IPS-20b (cell line): ENCODE results near the gene LPP.

Experiments used
- H3K27ac ChIP-seq: one replicate; pipeline ENCODE4 v1.5.1; 2013; ENCODE audit warnings: low read length
- H3K27me3 ChIP-seq: 2 replicates; pipeline ENCODE4 v1.6.1; 2013; ENCODE audit warnings: mild to moderate bottlenecking, low read length, inconsistent platforms; ENCODE audit not compliant: insufficient read depth
- H3K36me3 ChIP-seq: 2 replicates; pipeline ENCODE4 v1.6.1; 2013; ENCODE audit warnings: low read depth, mild to moderate bottlenecking, inconsistent platforms, low read length, moderate library complexity; ENCODE audit not compliant: insufficient read depth
- H3K4me1 ChIP-seq: 2 replicates; pipeline ENCODE4 v1.6.1; 2013; ENCODE audit warnings: mild to moderate bottlenecking, control low read depth, inconsistent platforms, low read length, moderate library complexity; ENCODE audit not compliant: insufficient read depth
- H3K4me3 ChIP-seq: 2 replicates; pipeline ENCODE4 v1.5.1; 2013; ENCODE audit warnings: mild to moderate bottlenecking, low read length, inconsistent platforms
- H3K9ac ChIP-seq: 2 replicates; pipeline ENCODE4 v1.6.1; 2013; ENCODE audit warnings: low read depth, mild to moderate bottlenecking, inconsistent platforms, low read length, moderate library complexity
- H3K9me3 ChIP-seq: 2 replicates; pipeline ENCODE4 v1.6.1; 2013; ENCODE audit warnings: mild to moderate bottlenecking, low read depth, low read length, inconsistent platforms; ENCODE audit not compliant: insufficient read depth

The LPP gene

GRCh38 chr3:188367678-188368077 lies 213.7 kb downstream of the LPP start:
- Histone ChIP-seq H3K9me3 (no peaks in the 10 kb centered on the region), H3K27me3 (no peaks in the 10 kb centered on the region), H3K36me3 (no peaks in the 10 kb centered on the region), H3K4me3 (no peak overlapping the region), H3K4me1 (peaks cover 8% of the 10 kb centered on the region; the same call in 1 of the 2 replicates), H3K9ac (no peak overlapping the region), H3K27ac (no peak overlapping the region)

GRCh38 chr3:188369526-188369925 lies 215.6 kb downstream of the LPP start:
- peaks cover 4% of the 10 kb centered on the region; the same call in 1 of the 2 replicates for H3K4me1 ChIP-seq
- H3K27me3 ChIP-seq = no peaks in the 10 kb centered on the region

GRCh38 chr3:188370081-188370830 lies 216.3 kb downstream of the LPP start:
- H3K4me1 ChIP-seq = no peaks in the 10 kb centered on the region
- H3K36me3 ChIP-seq = no peaks in the 10 kb centered on the region
- no peaks in the 10 kb centered on the region for H3K27me3 ChIP-seq
- no peaks in the 10 kb centered on the region for H3K9me3 ChIP-seq
- H3K9ac ChIP-seq = no peak overlapping the region
- H3K27ac ChIP-seq = no peak overlapping the region
- H3K4me3 ChIP-seq = no peak overlapping the region

More at GRCh38 chr3:188369526-188369925, 215.6 kb downstream of the LPP start:
- H3K9ac ChIP-seq = no peak overlapping the region
- no peak overlapping the region for H3K27ac ChIP-seq
- no peaks in the 10 kb centered on the region for H3K9me3 ChIP-seq
- no peaks in the 10 kb centered on the region for H3K36me3 ChIP-seq
- no peak overlapping the region for H3K4me3 ChIP-seq

- no peak overlapping the region for H3K4me3 ChIP-seq
- no peaks in the 10 kb centered on the region for H3K36me3 ChIP-seq
- H3K9me3 ChIP-seq = no peaks in the 10 kb centered on the region; the same call in 1 of the 2 replicates
- no peaks in the 10 kb centered on the region for H3K27me3 ChIP-seq
- H3K9ac ChIP-seq = no peak overlapping the region
- H3K27ac ChIP-seq = no peak overlapping the region
- H3K4me1 ChIP-seq = no peaks in the 10 kb centered on the region
These were observed 224.8 kb downstream of the LPP start for GRCh38 chr3:188378786-188379185.

GRCh38 chr3:188380252-188380651 lies 226.3 kb downstream of the LPP start:
- Histone ChIP-seq H3K36me3 (no peaks in the 10 kb centered on the region), H3K27ac (no peak overlapping the region)

GRCh38 chr3:188380722-188381121 lies 226.8 kb downstream of the LPP start:
- no peak overlapping the region for H3K27ac ChIP-seq
- H3K9me3 ChIP-seq = no peaks in the 10 kb centered on the region; the same call in 1 of the 2 replicates
- H3K9ac ChIP-seq = no peak overlapping the region
- H3K4me3 ChIP-seq = no peak overlapping the region
- no peaks in the 10 kb centered on the region for H3K36me3 ChIP-seq
- no peaks in the 10 kb centered on the region for H3K4me1 ChIP-seq
- H3K27me3 ChIP-seq = no peaks in the 10 kb centered on the region

More at GRCh38 chr3:188380252-188380651, 226.3 kb downstream of the LPP start:
- no peak overlapping the region for H3K9ac ChIP-seq
- no peak overlapping the region for H3K4me3 ChIP-seq
- no peaks in the 10 kb centered on the region for H3K27me3 ChIP-seq
- H3K9me3 ChIP-seq = no peaks in the 10 kb centered on the region; the same call in 1 of the 2 replicates
- no peaks in the 10 kb centered on the region for H3K4me1 ChIP-seq

- no peaks in the 10 kb centered on the region for H3K36me3 ChIP-seq
- H3K9me3 ChIP-seq = no peaks in the 10 kb centered on the region
- no peak overlapping the region for H3K9ac ChIP-seq
- no peaks in the 10 kb centered on the region for H3K4me1 ChIP-seq
- H3K4me3 ChIP-seq = no peak overlapping the region
- no peak overlapping the region for H3K27ac ChIP-seq
- no peaks in the 10 kb centered on the region for H3K27me3 ChIP-seq
These were observed 229.8 kb downstream of the LPP start for GRCh38 chr3:188383748-188384147.

GRCh38 chr3:188385295-188385694 lies 231.3 kb downstream of the LPP start:
- no peak overlapping the region for H3K27ac ChIP-seq
- no peak overlapping the region for H3K4me3 ChIP-seq
- no peaks in the 10 kb centered on the region for H3K36me3 ChIP-seq
- no peaks in the 10 kb centered on the region for H3K27me3 ChIP-seq
- H3K9ac ChIP-seq = no peak overlapping the region
- no peaks in the 10 kb centered on the region for H3K9me3 ChIP-seq
- 0 out of 2 replicates have a peak, but pooled peaks cover 6% of the 10 kb centered on the region for H3K4me1 ChIP-seq

GRCh38 chr3:188389711-188390342 lies 235.9 kb downstream of the LPP start:
- Histone ChIP-seq H3K27me3 (no peaks in the 10 kb centered on the region), H3K27ac (no peak overlapping the region), H3K9me3 (no peaks in the 10 kb centered on the region), H3K4me3 (no peak overlapping the region), H3K4me1 (peaks cover 14% of the 10 kb centered on the region; the same call in 1 of the 2 replicates), H3K9ac (no peak overlapping the region), H3K36me3 (no peaks in the 10 kb centered on the region)

GRCh38 chr3:188390343-188390718 lies 236.4 kb downstream of the LPP start:
- Histone ChIP-seq H3K9ac (no peak overlapping the region), H3K4me1 (peaks cover 14% of the 10 kb centered on the region; the same call in 1 of the 2 replicates), H3K27ac (no peak overlapping the region), H3K27me3 (no peaks in the 10 kb centered on the region), H3K36me3 (no peaks in the 10 kb centered on the region), H3K9me3 (no peaks in the 10 kb centered on the region), H3K4me3 (no peak overlapping the region)

GRCh38 chr3:188390775-188391443 lies 237.0 kb downstream of the LPP start:
- no peaks in the 10 kb centered on the region for H3K27me3 ChIP-seq
- H3K4me3 ChIP-seq = no peak overlapping the region
- no peak overlapping the region for H3K27ac ChIP-seq
- no peaks in the 10 kb centered on the region for H3K36me3 ChIP-seq
- H3K4me1 ChIP-seq = peaks cover 14% of the 10 kb centered on the region; the same call in 1 of the 2 replicates
- H3K9ac ChIP-seq = no peak overlapping the region
- no peaks in the 10 kb centered on the region for H3K9me3 ChIP-seq
